HepG2 (cell line): ENCODE data around the gene FOSB. TPM values are rescaled to one million over a fixed set of nuclear protein-coding genes. Genes with fewer than 3 reads are reported as not detected.

Source experiments
- AKAP8 ChIP-seq: sonication (generic); formaldehyde crosslinking; IDR thresholded peaks from 2 replicates; pipeline ENCODE4 v1.5.1; 2020; ENCODE audit warnings: mild to moderate bottlenecking, missing genetic modification reagents
- BHLHE40 ChIP-seq: IDR thresholded peaks from 2 replicates; pipeline ENCODE4 v1.6.1; 2011; ENCODE audit warnings: low read length, improper control_type of control experiment
- CCDC6 ChIP-seq: sonication (generic); formaldehyde crosslinking; IDR thresholded peaks from 2 replicates; pipeline ENCODE4 v1.8.1; 2022; ENCODE audit warnings: mild to moderate bottlenecking, missing genetic modification reagents, moderate library complexity
- GLI4 ChIP-seq: sonication (generic); formaldehyde crosslinking; IDR thresholded peaks from 2 replicates; pipeline ENCODE4 v1.5.1; 2020; ENCODE audit warnings: missing genetic modification reagents, mild to moderate bottlenecking, moderate library complexity, borderline replicate concordance
- HNRNPH1 ChIP-seq: fragments of 200-400 bp; formaldehyde crosslinking; optimal IDR thresholded peaks from 2 replicates; pipeline ENCODE3; 2017; ENCODE audit warnings: mild to moderate bottlenecking, low read depth, low read length
- JARID2 ChIP-seq: sonication (generic); formaldehyde crosslinking; IDR thresholded peaks from 2 replicates; pipeline ENCODE4 v1.8.1; 2023; ENCODE audit warnings: missing genetic modification reagents, inconsistent platforms; ENCODE audit not compliant: insufficient replicate concordance
- MAZ ChIP-seq, 2 experiments: sonication (generic) in 1 of 2; formaldehyde crosslinking in 1 of 2; IDR thresholded peaks; 2 replicates each; pipeline versions ENCODE4 v1.5.0 to v1.6.1; 2012 to 2020; ENCODE audit warnings: low read depth in 2 of 2, mild to moderate bottlenecking in 2 of 2, borderline replicate concordance in 1 of 2, improper control_type of control experiment in 1 of 2, low read length in 1 of 2, missing genetic modification reagents in 1 of 2, moderate library complexity in 1 of 2
- TP53 ChIP-seq: sonication (generic); formaldehyde crosslinking; conservative IDR thresholded peaks from 2 replicates; pipeline ENCODE4 v1.4.0; 2020; ENCODE audit warnings: missing genetic modification reagents
- YEATS4 ChIP-seq: sonication (generic); formaldehyde crosslinking; IDR thresholded peaks from 2 replicates; pipeline ENCODE4 v1.4.0; 2020; ENCODE audit warnings: missing genetic modification reagents, borderline replicate concordance
- ZNF563 ChIP-seq: sonication (generic); formaldehyde crosslinking; IDR thresholded peaks from 2 replicates; pipeline ENCODE4 v1.8.0; 2022; ENCODE audit warnings: mild to moderate bottlenecking, moderate library complexity, missing genetic modification reagents
- ZNF572 ChIP-seq: sonication (generic); formaldehyde crosslinking; IDR thresholded peaks from 2 replicates; pipeline ENCODE4 v1.5.1; 2020; ENCODE audit warnings: mild to moderate bottlenecking, missing genetic modification reagents
- ZNF598 ChIP-seq: sonication (generic); formaldehyde crosslinking; IDR thresholded peaks from 2 replicates; pipeline ENCODE4 v1.5.1; 2020; ENCODE audit warnings: mild to moderate bottlenecking, missing genetic modification reagents, borderline replicate concordance
- ZNF605 ChIP-seq: sonication (generic); formaldehyde crosslinking; IDR thresholded peaks from 2 replicates; pipeline ENCODE4 v1.8.0; 2022; ENCODE audit warnings: mild to moderate bottlenecking, missing genetic modification reagents
- polyA plus RNA-seq, 8 experiments: library from polyadenylated mRNA; depleted of rRNA in 3 of 8; stranded (reverse) in 7 of 8; unstranded in 1 of 8; fragments of >200 nt; fragmentation: Illumina TruSeq in 4 of 8; extraction: Trizol in 4 of 8; gene quantifications; 2 replicates each; pipeline versions ENCODE4 v1.2.1 to v1.2.3, GENCODE V29; 2011 to 2016; ENCODE audit warnings: low read depth in 4 of 8, missing spikeins in 1 of 8, mixed read lengths in 1 of 8; ENCODE audit not compliant: insufficient read depth in 1 of 8
- total RNA-seq, 5 experiments: library from RNA; depleted of rRNA; stranded (reverse); fragments of >200 nt; fragmentation: Illumina TruSeq; extraction: Trizol; gene quantifications; 2 replicates each; pipeline ENCODE4 v1.2.3, GENCODE V29; 2016; ENCODE audit warnings: low read depth in 1 of 5
- TF ChIP-seq, protein P1 (sequence below): sonication (generic); formaldehyde crosslinking; IDR thresholded peaks from 2 replicates; pipeline ENCODE4 v1.8.1; 2023; ENCODE audit warnings: missing genetic modification reagents, inconsistent platforms, borderline replicate concordance
- TF ChIP-seq, protein P2 (sequence below): IDR thresholded peaks from 2 replicates; pipeline ENCODE4 v1.6.1; 2018; ENCODE audit warnings: missing genetic modification reagents, mild to moderate bottlenecking, missing compliant biosample characterization
- TF ChIP-seq, protein P3 (sequence below): sonication (generic); formaldehyde crosslinking; IDR thresholded peaks from 2 replicates; pipeline ENCODE4 v1.8.1; 2023; ENCODE audit warnings: mild to moderate bottlenecking, inconsistent platforms, moderate library complexity, missing genetic modification reagents, borderline replicate concordance
- TF ChIP-seq, protein P4 (sequence below): sonication (generic); formaldehyde crosslinking; IDR thresholded peaks from 2 replicates; pipeline ENCODE4 v1.5.0; 2020; ENCODE audit warnings: missing genetic modification reagents
- TF ChIP-seq, protein P5 (sequence below): IDR thresholded peaks from 2 replicates; pipeline ENCODE4 v1.6.1; 2012; ENCODE audit warnings: low read depth, low read length, improper control_type of control experiment
- TF ChIP-seq, protein P6 (sequence below): sonication (generic); formaldehyde crosslinking; IDR thresholded peaks from 2 replicates; pipeline ENCODE4 v1.4.0; 2020; ENCODE audit warnings: missing genetic modification reagents

Gene FOSB
- total and polyA plus RNA-seq, 2 of the 13 experiments (the other 11 are each of a cell fraction or from before 2014, with no cell fraction given) = 2.8 to 6.0 TPM

DNA sequence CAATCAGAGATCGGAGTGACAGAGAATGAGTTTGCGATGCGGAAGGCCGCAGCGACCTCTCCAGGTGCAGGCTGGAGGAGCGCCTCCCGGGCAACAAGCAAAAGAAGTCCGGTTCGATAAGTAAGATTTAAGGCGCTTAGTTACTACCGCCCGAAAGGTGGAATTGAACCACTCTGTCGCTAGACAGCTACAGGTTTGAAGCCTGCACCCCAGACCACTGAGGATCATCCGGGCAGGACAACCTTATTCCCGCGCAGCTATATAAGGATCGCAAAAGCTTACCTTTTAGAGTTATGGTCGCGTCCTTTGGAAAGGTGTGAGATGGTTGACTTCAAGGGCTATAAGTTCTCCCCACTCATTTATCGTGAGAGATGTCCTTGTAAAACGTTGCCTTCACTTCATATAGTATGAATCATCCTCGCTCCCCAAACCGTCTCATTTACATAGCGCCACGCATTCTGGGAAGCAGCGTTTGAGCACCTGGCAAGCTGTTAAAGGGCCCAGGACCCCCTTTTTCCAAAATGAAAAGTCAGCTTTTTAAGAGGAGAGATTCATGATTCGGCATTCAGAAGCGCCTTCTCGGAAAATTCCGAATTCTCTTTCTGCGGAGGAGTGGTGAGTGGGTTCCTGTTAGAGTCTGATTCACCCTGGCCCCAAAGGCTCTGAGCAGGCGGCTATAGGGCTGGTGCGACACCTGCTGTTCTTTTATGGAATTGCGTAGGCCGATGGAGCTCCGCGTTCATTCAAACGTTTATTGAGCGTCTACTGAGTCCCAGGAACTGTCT, 10.8 kb downstream of the FOSB start (continued):
- TF ChIP-seq CCDC6 (CRISPR knock-in tag) (no peak), ZNF605 (CRISPR knock-in tag) (peak; percentile 88; the same call in 1 of the 2 replicates), HNRNPH1 (no peak), BHLHE40 (no peak), GLI4 (no peak), ZNF598 (CRISPR knock-in tag) (no peak), ZNF572 (no peak), JARID2 (CRISPR knock-in tag) (no peak), MAZ (IDR thresholded peaks at IDR 0.05; ENCODE audit: borderline replicate concordance, low read depth, low read length) (no peak), MAZ (CRISPR knock-in tag; IDR thresholded peaks at IDR 0.05; ENCODE audit: low read depth) (no peak; the same call in 1 of the 2 replicates), TP53 (CRISPR knock-in tag) (no peak), YEATS4 (CRISPR knock-in tag) (0 out of 2 replicates have a peak, but pooled peaks have one; percentile 32), ZNF563 (CRISPR knock-in tag) (no peak), AKAP8 (CRISPR knock-in tag) (no peak)
- TF ChIP-seq, protein P1, sequence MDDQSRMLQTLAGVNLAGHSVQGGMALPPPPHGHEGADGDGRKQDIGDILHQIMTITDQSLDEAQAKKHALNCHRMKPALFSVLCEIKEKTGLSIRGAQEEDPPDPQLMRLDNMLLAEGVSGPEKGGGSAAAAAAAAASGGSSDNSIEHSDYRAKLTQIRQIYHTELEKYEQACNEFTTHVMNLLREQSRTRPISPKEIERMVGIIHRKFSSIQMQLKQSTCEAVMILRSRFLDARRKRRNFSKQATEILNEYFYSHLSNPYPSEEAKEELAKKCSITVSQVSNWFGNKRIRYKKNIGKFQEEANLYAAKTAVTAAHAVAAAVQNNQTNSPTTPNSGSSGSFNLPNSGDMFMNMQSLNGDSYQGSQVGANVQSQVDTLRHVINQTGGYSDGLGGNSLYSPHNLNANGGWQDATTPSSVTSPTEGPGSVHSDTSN = no peak
- TF ChIP-seq, protein P2, sequence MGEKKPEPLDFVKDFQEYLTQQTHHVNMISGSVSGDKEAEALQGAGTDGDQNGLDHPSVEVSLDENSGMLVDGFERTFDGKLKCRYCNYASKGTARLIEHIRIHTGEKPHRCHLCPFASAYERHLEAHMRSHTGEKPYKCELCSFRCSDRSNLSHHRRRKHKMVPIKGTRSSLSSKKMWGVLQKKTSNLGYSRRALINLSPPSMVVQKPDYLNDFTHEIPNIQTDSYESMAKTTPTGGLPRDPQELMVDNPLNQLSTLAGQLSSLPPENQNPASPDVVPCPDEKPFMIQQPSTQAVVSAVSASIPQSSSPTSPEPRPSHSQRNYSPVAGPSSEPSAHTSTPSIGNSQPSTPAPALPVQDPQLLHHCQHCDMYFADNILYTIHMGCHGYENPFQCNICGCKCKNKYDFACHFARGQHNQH (CRISPR knock-in tag) = peak; percentile 97
- TF ChIP-seq, protein P3, sequence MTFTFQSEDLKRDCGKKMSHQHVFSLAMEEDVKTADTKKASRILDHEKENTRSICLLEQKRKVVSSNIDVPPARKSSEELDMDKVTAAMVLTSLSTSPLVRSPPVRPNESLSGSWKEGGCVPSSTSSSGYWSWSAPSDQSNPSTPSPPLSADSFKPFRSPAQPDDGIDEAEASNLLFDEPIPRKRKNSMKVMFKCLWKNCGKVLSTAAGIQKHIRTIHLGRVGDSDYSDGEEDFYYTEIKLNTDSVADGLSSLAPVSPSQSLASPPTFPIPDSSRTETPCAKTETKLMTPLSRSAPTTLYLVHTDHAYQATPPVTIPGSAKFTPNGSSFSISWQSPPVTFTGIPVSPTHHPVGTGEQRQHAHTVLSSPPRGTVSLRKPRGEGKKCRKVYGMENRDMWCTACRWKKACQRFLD (CRISPR knock-in tag) = no peak
- TF ChIP-seq, protein P4, sequence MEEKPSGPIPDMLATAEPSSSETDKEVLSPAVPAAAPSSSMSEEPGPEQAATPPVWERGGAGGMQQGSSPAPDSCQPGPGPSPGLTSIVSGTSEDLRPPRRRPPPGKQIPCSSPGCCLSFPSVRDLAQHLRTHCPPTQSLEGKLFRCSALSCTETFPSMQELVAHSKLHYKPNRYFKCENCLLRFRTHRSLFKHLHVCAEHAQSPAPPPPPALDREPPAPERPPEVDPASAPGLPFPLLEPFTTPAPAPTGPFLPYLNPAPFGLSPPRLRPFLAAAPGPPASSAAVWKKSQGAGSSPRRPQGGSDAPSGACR (CRISPR knock-in tag) = 0 out of 2 replicates have a peak, but pooled peaks have one; percentile 21
- TF ChIP-seq, protein P5, sequence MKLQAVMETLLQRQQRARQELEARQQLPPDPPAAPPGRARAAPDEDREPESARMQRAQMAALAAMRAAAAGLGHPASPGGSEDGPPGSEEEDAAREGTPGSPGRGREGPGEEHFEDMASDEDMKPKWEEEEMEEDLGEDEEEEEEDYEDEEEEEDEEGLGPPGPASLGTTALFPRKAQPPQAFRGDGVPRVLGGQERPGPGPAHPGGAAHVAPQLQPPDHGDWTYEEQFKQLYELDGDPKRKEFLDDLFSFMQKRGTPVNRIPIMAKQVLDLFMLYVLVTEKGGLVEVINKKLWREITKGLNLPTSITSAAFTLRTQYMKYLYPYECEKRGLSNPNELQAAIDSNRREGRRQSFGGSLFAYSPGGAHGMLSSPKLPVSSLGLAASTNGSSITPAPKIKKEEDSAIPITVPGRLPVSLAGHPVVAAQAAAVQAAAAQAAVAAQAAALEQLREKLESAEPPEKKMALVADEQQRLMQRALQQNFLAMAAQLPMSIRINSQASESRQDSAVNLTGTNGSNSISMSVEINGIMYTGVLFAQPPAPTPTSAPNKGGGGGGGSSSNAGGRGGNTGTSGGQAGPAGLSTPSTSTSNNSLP = peak; percentile 74
- TF ChIP-seq, protein P6, sequence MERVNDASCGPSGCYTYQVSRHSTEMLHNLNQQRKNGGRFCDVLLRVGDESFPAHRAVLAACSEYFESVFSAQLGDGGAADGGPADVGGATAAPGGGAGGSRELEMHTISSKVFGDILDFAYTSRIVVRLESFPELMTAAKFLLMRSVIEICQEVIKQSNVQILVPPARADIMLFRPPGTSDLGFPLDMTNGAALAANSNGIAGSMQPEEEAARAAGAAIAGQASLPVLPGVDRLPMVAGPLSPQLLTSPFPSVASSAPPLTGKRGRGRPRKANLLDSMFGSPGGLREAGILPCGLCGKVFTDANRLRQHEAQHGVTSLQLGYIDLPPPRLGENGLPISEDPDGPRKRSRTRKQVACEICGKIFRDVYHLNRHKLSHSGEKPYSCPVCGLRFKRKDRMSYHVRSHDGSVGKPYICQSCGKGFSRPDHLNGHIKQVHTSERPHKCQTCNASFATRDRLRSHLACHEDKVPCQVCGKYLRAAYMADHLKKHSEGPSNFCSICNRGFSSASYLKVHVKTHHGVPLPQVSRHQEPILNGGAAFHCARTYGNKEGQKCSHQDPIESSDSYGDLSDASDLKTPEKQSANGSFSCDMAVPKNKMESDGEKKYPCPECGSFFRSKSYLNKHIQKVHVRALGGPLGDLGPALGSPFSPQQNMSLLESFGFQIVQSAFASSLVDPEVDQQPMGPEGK = peak; percentile 7; the same call in 1 of the 2 replicates
